ENCODE data around the gene FADS3.
"Not testable (repeated sequence)": the region's sequence is repeated elsewhere in the genome, so short reads cannot be mapped to it uniquely, and the experiment has no call there.

Gene FADS3

GRCh38 chr11:61898247-61898582 is 6.9 kb upstream of the FADS3 start:
- no peak for DNase-seq (ENCODE audit: low read depth)

GRCh38 chr11:61897387-61898246 is 6.3 kb upstream of the FADS3 start:
- DNase-seq (ENCODE audit: low read depth) = peak; percentile 58

GRCh38 chr11:61896665-61897386 is 5.5 kb upstream of the FADS3 start:
- DNase-seq (ENCODE audit: low read depth) = no peak

- no peak for DNase-seq (ENCODE audit: low read depth)
These were observed 4.3 kb upstream of the FADS3 start for GRCh38 chr11:61895718-61896059.

- DNase-seq (ENCODE audit: low read depth) = no peak
These were observed 3.8 kb upstream of the FADS3 start for GRCh38 chr11:61895046-61895717.

- DNase-seq (ENCODE audit: low read depth) = no peak
These were observed 2.6 kb upstream of the FADS3 start for GRCh38 chr11:61893981-61894380.

GRCh38 chr11:61892085-61892370 is 683 bp upstream of the FADS3 start:
- no peak for DNase-seq (ENCODE audit: low read depth)

GRCh38 chr11:61890529-61891330 is 615 bp downstream of the FADS3 start:
- peak; percentile 13 for DNase-seq (ENCODE audit: low read depth)

- DNase-seq (ENCODE audit: low read depth) = no peak
These were observed 1.5 kb downstream of the FADS3 start for GRCh38 chr11:61889831-61890230.

GRCh38 chr11:61888590-61888989 is 2.8 kb downstream of the FADS3 start:
- DNase-seq (ENCODE audit: low read depth) = no peak

- no peak for DNase-seq (ENCODE audit: low read depth)
These were observed 3.4 kb downstream of the FADS3 start for GRCh38 chr11:61887839-61888494.

- no peak for DNase-seq (ENCODE audit: low read depth)
These were observed 4.7 kb downstream of the FADS3 start for GRCh38 chr11:61886643-61887042.

GRCh38 chr11:61885784-61886580 is 5.4 kb downstream of the FADS3 start:
- no peak for DNase-seq (ENCODE audit: low read depth)

GRCh38 chr11:61885166-61885778 is 6.1 kb downstream of the FADS3 start:
- no peak for DNase-seq (ENCODE audit: low read depth)

- no peak for DNase-seq (ENCODE audit: low read depth)
These were observed 7.4 kb downstream of the FADS3 start for GRCh38 chr11:61883947-61884346.

GRCh38 chr11:61883327-61883726 is 8.0 kb downstream of the FADS3 start:
- DNase-seq (ENCODE audit: low read depth) = no peak

GRCh38 chr11:61882879-61883278 is 8.5 kb downstream of the FADS3 start:
- DNase-seq (ENCODE audit: low read depth) = no peak

- DNase-seq (ENCODE audit: low read depth) = not testable (repeated sequence)
These were observed 9.1 kb downstream of the FADS3 start for GRCh38 chr11:61882267-61882666.

- DNase-seq (ENCODE audit: low read depth) = no peak
These were observed 9.9 kb downstream of the FADS3 start for GRCh38 chr11:61881397-61881796.

- no peak for DNase-seq (ENCODE audit: low read depth)
These were observed 10.9 kb downstream of the FADS3 start for GRCh38 chr11:61880454-61880853.

GRCh38 chr11:61880031-61880430 is 11.3 kb downstream of the FADS3 start:
- no peak for DNase-seq (ENCODE audit: low read depth)
